ENCODE data around the gene THOC7.

Gene THOC7

DNA sequence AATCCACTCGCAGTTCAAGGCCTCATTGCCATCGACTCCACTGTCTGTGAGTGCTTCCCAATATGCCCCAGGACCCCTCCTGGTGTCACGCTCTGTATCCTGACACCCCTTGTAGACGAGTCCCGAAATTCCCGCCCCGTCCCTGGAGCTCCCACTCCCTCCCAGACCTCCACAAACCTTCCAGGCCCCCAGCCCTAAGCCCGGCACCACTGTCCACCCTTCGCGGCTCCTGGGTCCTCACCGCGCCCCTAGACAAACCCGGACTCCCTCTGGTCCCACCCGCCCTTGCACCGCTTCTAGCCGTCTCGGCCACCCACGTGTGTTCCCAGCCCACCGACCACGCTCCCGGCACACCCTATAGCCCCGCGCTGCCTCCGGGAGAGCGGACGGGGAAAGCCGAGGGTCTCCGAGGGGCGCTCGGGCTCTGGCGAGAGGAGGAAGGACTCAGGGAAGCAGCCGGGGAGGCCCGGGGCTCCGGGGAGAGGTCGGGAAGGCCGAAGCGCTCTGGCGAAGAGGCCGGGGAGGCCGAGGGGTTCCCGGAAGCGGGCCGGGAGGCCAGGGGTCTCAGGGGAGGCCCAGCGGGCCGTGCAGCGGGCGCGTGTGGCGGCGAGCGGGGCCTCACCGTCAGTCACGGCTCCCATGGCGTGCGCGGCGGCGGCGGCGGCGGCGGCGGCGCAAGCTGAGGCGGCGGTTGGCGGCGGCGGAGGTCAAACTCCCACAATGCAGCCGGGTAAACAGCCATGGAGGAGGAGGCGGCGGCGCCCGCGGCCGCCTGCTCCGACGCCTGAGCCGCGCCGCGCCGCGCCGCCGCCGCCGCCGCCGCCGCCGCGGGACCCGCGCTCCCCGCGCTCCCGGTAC is at the start of gene THOC7, which contains the start of gene ATXN7:
THOC7 (minus strand) TSS at position 656 of the 858 bp plus-strand sequence; CDS start at position 641, 15 bp downstream.
ATXN7 (plus strand) TSS at position 718 of the 858 bp plus-strand sequence. CDS start 48,732 bp downstream, outside the sequence.
- peak; percentile 25 for DNase-seq

DNA sequence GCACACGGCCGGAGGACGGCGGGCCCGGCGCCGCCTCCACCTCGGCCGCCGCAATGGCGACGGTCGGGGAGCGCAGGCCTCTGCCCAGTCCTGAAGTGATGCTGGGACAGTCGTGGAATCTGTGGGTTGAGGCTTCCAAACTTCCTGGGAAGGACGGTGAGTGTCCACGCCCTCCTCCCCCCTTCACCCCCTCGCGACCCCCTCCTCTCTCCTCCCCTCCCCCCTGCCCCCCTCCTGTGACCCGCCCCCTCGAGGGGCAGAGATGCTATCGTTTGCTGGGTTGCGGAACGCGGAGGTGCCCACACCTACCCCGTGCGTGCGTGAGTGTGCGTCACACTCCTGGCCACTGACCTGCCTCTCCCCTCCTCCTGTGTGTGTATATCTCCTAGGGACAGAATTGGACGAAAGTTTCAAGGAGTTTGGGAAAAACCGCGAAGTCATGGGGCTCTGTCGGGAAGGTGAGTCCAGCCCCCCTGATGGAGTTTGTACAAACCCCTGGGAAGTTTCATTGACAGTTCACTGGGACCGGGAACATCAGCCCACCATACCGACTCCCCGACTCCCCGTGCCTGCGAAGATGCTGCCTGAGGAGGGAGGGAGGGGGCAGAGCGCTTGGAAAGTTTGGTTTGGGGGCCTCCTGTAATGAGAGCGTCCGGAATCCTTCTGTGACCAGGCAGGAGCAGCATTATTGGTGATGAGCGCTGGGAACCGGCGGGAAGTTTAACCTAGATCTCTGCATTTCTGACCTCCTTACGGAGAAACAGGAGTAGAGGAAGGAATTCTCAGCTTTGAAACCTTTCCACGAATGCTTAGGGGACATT is 49.4 kb upstream of the THOC7 start:
- no peak for DNase-seq

DNA sequence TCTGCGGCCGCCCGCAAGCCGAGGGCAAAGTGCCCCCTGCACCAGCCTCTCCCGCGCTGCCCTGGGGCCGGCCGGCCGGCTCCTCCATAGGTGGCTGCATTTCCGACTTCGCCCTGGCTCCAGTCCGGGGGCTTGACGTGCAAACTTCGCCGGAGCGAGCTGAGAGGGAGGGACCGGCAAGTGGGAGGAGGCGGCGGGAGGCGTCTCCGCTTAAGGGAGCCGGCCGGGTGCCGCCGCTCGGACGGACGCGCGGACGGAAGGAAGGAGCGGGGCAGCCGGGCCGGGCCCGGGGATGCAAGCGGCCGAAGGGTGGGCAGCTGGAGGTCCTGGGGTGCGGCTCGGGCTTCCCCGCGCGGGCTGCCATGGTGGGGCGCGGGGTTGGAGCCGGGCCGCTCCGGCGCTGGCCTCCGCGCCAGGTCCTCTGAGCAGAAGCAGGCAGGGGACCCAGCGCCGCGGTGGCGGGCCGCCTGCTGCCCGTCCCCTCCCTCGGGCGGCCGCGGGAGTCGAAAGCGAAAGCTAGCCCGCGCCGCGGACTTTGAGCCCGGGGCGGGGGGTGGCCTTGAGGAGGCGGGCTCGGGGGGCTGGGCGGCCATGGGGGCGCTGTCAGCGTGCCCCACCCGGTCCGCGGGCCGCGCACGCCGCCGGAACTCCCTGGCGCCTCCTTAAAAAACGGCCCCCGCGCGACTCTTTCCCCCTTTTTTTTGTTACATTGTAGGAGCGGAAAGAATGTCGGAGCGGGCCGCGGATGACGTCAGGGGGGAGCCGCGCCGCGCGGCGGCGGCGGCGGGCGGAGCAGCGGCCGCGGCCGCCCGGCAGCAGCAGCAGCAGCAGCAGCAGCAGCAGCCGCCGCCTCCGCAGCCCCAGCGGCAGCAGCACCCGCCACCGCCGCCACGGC is 48.5 kb upstream of the THOC7 start, which contains the start of gene SCAANT1:
SCAANT1 (minus strand) TSS at position 511 of the 895 bp plus-strand sequence.
- DNase-seq, result peak; percentile 63

DNA sequence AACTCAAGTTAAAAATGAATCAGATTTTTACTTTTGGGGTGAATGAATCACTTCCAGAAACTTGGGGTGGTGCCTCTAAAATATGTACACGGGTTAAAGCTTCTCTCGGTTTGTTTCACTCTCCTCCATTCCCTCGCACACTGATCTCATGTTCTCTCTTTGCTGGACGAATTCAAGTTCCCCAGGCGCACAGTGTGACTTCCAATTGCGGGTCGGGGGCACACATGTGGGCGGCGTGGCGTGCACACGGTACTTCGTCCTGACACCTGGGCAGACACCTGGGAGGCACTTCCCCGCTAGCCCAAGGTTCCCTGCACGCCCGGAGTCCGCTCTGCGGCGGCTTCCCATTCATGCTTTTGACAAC is 47.9 kb upstream of the THOC7 start:
- no peak for DNase-seq

DNA sequence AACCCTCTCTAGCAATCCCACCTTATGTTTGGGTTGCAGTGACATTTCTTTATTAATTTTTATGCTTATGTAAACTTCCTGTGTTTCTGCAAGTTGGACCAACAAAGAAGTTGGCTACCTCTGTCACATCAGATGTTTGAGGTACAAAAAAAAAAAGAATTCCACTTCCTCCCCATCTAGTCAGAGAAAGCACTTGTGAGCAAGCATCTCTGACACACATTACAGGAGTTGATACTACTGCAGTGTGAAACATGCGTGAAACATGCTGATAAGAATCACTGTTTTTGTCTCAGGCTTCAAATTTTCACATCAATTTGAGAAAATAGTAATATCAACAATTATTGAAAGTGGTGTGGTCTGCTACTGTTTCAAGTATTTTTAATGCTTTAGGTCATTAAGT is 47.3 kb upstream of the THOC7 start:
- no peak for DNase-seq

DNA sequence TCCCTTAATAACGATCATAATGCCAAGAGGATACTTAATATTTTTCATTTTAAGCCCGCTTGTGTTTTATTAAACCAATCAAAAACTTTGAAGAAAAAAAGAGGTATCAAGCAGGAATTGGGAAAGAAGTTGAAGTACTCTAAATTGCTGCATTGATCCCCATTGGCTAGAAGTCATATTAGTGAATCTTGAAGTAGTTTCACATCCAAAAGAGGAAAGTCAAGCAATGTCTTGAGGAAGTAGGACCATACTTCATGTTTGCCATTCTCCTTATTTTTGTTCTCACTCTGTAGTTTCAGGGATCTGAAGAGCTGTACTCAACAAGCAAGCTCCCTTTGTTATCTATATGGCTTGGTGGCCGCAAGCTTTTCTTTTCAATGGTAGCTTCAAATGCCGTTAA is 46.4 kb upstream of the THOC7 start:
- no peak for DNase-seq

DNA sequence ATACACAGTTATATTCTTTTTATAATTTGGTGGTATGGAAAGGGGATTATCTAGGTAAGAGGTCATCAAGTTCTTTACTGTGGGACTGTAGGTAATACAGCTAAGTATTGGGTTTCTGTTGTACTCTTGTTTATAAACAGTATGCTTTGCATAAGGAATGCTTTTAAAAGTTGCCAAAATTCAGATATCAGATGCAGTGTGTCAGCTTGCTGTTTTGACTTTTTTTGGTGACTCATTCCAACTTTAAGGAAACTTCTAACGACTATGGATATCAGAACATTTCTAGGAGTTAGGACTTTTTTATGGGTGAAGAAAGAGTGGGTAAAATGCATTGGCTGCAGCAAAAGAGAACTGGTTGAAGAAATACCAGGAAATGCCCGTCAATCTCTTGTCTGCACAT is 45.8 kb upstream of the THOC7 start:
- DNase-seq, result no peak

DNA sequence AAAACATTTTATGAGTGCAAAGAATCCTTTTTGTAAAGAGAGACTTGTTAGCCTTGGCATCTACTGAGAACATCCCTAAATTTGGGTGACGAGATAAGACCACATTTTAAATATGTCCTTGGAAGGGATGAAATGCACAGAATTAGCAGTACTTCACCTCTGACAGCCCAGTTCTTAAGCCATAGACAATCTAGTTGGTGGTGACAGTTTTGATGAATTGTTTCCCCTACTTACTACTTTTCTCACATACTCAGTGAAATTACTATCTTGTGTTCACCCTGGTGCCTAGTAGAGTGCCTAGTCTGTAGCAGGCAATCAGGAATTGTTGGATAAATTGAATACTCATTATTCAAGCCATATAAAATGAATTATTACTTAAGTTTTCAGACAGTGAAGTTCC is 45.2 kb upstream of the THOC7 start:
- DNase-seq, result no peak

DNA sequence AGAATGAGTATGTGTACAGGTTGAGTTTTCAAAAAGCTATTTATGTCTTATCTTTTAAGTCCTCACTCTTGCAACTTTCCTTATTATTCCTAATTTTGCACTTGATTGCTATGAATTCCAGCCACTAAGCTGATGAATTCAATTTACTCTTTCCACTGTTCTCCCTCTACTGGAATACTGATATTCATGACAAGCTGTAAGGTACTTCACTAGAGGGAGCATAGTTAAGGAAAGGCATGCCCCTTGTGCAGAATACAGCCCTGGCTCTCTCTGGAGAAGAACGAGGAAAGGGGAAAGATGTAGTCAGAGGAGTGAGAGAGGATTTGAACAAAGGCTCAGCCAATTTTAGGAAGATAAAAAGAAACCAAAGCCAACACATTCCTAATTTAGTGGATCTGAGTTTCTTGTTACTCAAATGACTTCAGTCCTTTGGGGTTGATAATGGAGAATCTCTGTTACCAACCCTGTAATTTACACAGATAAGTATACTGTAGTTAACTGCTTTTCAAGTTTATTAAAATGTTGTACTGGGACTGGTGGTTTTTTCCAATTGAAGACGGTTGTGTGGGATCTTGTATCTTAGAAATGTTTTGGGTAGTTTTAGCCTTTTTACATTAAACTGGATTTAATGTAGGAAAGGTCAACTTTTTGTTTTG is 44.6 kb upstream of the THOC7 start:
- DNase-seq, result no peak

DNA sequence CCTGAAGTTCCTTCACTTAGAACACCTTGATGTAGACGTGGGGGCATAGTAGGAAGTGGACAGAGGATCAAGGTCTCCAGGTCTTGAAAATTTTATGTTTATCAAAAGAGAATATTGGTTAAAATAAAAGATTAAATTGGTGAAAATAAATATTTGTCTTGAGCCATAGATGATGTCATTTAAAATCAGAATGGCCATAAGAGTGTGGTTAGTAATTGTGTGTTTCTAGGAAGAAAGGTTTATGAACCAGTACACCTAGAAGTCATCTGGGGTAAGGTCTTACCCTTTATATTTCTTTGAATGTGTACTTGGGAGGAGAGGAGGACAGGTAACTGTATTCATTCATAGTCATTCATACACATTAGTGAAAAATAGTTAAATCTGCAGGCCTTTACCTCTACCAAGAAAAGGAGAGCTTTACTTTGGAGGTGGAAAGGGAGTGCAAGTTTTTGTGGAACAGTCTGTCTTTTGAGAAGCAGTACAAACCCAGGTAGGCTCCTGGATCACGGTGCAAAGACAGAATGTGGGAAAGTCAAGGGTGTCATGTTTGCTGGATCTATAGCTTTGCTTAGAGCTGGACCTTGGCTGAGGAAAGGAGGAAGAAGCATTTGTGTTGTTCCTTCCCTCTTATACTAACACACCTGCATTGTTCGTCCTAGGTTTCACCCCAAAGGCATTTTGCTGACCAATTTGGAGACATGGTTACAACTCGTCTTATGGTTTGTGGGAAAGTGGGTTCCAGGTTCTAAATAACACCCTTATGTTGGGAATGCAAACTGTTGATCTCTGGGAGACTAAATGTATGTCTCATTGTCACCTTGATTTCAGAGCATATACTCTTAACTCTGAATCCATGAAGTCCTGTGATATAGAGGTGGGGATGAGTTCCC is 42.4 kb upstream of the THOC7 start:
- no peak for DNase-seq

DNA sequence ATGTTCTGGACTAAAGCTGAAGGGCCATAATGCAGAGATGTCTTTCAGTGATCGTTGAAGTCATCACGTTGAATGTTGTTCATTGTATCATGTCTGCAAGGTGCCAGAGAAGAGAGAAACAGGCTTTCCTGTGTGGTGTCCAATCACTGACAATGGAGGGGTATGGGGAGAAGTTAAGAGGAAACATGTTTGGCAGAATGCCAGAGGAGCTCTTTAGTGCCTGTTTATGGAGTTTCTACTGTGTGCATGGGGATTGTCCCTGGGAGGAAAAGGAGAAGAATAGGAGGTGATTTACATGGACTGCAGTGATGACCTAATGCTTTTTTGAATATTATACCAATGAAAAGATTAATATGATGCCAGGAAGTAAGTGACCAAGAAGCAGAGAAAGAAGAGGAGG is 36.9 kb upstream of the THOC7 start:
- DNase-seq, result no peak

DNA sequence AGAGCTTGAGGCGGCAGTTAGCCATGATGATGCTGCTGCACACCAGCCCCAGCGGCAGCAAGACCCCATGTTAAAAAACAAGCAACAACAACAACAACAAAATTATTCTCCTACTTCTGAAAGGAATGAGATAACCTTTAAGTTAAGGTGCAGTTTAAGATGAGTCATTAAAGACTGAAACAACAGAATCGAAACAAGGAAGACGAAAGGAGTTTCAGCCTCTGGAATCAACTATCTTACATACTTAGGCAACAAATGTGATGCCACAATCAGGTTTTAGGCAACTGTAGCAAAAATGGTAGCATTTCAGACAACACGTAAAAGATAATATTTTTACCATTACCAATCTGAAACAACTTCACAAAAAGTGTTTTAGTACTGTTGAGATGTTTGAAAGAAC is 36.4 kb upstream of the THOC7 start:
- DNase-seq, result no peak

DNA sequence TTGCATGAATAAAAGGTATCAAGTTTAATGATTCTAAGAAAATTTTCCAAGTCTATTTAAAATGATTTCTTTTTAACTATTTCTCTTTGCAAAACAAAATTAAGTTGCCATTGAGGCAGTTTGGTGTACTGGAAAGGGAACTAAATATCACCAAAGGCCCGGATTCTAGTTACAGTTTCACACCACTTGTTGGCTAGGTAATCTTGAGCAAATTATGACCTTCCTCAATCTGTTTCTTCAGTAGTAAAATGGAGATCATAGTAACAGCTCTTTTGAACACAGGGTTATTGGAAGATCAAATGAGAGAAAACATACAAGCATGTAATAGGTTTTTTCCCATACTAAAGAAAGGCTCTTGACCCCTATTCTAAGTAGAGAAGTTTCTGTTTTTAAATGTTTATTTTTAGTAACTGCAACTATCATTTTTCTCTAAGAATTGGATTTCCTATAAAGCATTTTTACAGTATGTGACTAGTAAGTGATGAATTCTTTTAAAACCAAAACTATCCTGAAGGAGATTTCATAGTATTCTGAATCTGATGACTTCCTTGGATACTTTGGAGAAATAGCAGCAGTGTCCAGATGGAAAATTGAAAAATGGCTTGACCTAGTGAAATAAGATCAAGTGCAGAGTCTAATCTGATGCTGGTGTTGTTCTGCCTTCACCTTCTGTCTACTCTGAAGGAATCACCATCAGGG is 32.9 kb upstream of the THOC7 start:
- no peak for DNase-seq

DNA sequence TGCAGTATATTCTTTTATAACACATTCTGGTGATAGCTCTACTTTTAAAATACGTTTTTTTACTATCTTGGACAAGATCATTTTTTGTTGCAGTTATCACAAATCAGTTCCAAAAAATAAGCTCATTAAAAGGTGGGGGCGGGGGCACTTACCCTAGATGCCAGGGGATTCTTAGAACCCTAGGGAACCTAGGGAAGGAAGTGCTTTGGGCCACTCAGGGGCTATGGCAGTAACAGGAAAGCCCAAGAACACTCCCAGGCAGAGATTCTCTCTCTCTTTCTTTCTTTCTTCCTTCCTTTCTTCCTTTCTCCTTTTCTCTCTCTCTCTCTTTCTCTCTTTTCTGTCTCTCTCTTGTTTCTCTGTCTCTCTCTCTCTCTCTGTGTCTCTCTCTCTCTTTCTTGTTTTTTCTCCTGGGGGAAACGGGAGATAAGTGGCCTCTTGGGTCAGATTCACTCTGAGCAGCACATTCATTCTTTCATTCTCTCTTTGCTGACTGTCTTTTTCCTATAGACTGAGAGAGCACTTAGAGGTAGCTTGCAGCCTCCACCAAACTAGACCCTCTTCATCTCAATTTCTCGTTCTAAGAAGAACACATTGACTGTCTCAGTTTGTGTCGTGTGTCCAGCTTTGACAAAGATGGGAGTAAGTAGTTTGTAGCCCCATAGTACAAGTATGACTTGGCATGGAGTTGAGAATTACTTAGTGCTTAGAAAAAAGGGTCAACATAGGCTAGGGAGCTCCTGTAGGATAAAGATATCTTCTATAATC is 32.0 kb upstream of the THOC7 start:
- DNase-seq, result no peak

DNA sequence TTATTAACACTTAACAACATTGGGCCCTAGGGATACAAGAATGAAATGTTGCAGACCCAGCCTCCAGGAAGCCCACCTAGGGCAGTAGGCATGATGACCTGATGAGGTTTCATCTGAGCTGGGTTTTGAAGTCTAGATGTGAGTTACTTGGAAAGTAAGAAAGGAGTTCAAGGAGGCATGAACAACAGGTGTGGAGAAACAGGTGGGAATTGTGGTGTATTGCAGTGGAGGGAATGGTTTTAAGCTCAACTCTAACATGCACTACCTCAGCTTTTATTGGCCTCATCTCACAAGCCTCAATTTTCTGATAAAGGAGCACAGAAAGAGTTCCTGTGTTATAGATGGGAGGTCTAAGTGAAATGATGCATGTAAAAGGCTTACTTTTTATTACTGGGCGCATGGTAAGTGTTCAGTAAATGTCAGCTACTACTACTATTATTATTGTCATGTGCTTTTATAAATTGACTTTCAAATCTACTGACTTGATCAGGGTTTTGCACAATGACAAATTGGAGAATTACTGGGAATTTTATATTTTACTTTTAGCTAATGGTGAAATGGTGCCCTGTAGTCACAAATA is 29.3 kb upstream of the THOC7 start:
- no peak for DNase-seq

DNA sequence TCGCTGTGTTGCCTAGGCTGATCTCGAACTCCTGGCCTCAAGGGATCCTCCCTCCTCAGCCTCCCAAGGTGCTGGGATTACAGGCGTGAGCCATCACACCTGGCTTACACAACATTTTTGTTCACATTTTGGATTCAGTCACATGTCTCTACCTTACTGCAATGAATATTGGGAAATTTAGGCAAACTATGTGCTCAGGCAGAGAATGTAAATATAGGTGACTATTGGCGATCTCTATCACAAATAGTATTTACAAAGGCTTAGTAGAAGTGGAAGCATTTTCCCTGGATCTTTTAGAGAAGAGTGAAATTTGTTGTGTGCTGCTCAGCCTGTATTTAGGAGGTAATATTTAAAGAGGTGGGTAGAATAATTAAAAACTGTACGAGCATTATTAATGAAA is 27.9 kb upstream of the THOC7 start:
- no peak for DNase-seq

DNA sequence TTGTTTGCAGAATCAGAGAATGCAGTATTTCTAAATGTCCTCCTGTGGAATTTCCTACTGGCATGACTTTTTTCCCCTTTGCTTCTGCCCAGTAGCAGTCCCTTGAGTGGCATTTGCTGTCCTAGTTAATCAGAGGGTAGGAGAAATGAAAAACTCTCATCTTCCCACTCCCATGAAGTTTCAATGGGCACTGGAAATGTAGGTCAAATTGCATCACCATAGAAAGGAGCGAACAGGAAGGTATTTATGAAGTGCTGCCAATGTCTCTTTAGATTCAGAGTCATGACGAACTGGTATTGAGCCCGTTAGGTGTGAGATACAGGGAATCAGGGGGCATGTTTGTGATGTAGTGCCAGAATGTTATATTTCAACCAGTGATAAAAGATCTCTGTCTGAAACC is 23.3 kb upstream of the THOC7 start:
- DNase-seq, result no peak

DNA sequence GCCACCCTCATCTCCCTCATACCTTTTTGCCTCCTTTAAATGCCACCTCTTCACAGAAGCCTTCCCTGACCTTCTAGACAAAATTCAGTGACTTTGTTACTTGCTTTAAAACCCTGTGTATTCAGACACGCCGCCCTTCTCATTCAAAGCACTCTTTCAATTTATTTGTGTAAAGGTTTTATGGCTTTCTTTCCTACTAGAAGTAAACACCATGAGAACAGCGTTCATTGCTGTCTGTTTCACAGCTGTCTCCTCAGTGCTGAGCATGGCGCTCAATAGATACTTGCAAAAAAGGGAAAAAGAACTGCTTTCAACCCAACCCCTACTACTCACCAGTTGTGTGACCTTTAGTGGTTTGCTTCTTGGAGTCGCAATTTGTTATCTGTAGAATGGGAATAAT is 17.0 kb upstream of the THOC7 start:
- DNase-seq, result no peak

DNA sequence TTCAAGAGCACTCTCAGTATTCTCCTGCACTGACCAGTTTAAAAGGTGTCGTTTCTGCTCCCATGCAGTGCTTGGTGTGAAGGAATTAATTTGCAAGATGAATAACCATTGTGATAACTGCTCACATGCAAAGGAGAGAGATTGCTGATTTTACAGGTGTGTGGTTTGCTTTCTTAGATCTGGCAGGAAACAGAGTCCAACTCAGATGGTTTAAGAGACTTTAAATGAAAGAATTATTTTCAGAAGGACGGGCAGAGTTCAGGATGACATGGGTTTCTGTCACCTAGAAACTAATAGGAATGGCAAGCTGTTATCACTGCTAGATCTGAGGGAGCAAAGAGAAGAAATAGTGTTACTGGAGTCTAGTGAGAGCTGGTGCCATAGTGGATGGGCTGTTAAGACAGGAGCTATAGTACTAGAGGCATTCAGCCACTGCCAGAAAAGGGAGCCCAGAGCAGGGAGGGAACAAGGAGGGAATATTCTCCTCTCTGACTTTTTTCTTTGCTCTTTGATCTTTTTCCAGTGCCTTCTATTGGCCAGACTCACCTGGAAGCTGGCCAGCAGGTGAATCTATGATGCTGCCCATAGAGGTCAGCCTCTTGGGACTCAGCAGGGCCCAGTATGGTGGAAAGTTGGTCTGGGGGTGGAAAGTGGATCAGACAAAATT is 14.9 kb upstream of the THOC7 start:
- DNase-seq, result no peak

All from NCI-H2171 (cell line).